ENCODE results near the gene XRN1. TPM values are rescaled to one million over a fixed set of nuclear protein-coding genes. Genes with fewer than 3 reads are reported as not detected.
A peak's percentile ranks its signal among the peaks of the same experiment; 100 is the strongest.

The XRN1 gene, protein sequence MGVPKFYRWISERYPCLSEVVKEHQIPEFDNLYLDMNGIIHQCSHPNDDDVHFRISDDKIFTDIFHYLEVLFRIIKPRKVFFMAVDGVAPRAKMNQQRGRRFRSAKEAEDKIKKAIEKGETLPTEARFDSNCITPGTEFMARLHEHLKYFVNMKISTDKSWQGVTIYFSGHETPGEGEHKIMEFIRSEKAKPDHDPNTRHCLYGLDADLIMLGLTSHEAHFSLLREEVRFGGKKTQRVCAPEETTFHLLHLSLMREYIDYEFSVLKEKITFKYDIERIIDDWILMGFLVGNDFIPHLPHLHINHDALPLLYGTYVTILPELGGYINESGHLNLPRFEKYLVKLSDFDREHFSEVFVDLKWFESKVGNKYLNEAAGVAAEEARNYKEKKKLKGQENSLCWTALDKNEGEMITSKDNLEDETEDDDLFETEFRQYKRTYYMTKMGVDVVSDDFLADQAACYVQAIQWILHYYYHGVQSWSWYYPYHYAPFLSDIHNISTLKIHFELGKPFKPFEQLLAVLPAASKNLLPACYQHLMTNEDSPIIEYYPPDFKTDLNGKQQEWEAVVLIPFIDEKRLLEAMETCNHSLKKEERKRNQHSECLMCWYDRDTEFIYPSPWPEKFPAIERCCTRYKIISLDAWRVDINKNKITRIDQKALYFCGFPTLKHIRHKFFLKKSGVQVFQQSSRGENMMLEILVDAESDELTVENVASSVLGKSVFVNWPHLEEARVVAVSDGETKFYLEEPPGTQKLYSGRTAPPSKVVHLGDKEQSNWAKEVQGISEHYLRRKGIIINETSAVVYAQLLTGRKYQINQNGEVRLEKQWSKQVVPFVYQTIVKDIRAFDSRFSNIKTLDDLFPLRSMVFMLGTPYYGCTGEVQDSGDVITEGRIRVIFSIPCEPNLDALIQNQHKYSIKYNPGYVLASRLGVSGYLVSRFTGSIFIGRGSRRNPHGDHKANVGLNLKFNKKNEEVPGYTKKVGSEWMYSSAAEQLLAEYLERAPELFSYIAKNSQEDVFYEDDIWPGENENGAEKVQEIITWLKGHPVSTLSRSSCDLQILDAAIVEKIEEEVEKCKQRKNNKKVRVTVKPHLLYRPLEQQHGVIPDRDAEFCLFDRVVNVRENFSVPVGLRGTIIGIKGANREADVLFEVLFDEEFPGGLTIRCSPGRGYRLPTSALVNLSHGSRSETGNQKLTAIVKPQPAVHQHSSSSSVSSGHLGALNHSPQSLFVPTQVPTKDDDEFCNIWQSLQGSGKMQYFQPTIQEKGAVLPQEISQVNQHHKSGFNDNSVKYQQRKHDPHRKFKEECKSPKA (N-terminal part only)
- total RNA-seq (2013; cell fraction: nucleolus; rRNA removed) = 244 and 260 TPM in 2 replicates
- 19.3 and 35.9 TPM in 2 replicates for total RNA-seq (2014; rRNA removed)
- 26.9 and 28.6 TPM in 2 replicates for total RNA-seq (2014; rRNA removed; fragmentation: Illumina TruSeq; extraction: Trizol)
- total RNA-seq (2021) = 16.2 and 19.3 TPM in 2 replicates
- 4.8 TPM for polyA plus RNA-seq (2011; ENCODE audit: low read depth)
- 38.8 and 43.8 TPM in 2 replicates for polyA plus RNA-seq (2011; rRNA removed)
- 7.4 and 15.9 TPM in 2 replicates for polyA plus RNA-seq (2011; cell fraction: cytosol; rRNA removed)
- polyA plus RNA-seq (2011; cell fraction: nucleus; rRNA removed) = 29.3 and 41.0 TPM in 2 replicates
- 11.1 and 12.4 TPM in 2 replicates for polyA plus RNA-seq (2012)
- polyA plus RNA-seq (2014; fragmentation: Illumina TruSeq; extraction: Trizol) = 16.8 and 28.8 TPM in 2 replicates
- 1 to 10 TPM; 1.7 to 7.5 TPM for polyA plus RNA-seq (2014; fragmentation: Nextera tagmentation; extraction: Ambion mirVana)
- 6.7 and 14.2 TPM in 2 replicates for polyA plus RNA-seq (2014; rRNA removed)
- 10 to 100 TPM; 10.6 to 12.4 TPM for polyA plus RNA-seq (2016; fragmentation: Nextera tagmentation; extraction: Ambion mirVana)
- polyA minus RNA-seq (2011; rRNA and poly(A)+ RNA removed) = 56.4 and 57.3 TPM in 2 replicates
- 26.8 and 42.2 TPM in 2 replicates for polyA minus RNA-seq (2011; cell fraction: cytosol; rRNA and poly(A)+ RNA removed)
- polyA minus RNA-seq (2011; cell fraction: nucleus; rRNA and poly(A)+ RNA removed) = 69.3 and 104 TPM in 2 replicates
- percentile 91 among the genes with signal in this experiment for Bru-seq, nascent RNA
- BruChase-seq, experiment 1, labeled RNA remaining after a 6-hour chase = percentile 90 among the genes with signal in this experiment
- BruChase-seq, experiment 2, labeled RNA remaining after a 2-hour chase = percentile 91 among the genes with signal in this experiment
- long read RNA-seq, experiment 1, partial matches to known transcripts = 2 of 4 reads
- long read RNA-seq, experiment 1, other reads (novel, unspliced or antisense) = 2 of 4 reads
- long read RNA-seq, experiment 2, partial matches to known transcripts = 88 of 113 reads
- long read RNA-seq, experiment 2, other reads (novel, unspliced or antisense) = 20 of 113 reads

DNA sequence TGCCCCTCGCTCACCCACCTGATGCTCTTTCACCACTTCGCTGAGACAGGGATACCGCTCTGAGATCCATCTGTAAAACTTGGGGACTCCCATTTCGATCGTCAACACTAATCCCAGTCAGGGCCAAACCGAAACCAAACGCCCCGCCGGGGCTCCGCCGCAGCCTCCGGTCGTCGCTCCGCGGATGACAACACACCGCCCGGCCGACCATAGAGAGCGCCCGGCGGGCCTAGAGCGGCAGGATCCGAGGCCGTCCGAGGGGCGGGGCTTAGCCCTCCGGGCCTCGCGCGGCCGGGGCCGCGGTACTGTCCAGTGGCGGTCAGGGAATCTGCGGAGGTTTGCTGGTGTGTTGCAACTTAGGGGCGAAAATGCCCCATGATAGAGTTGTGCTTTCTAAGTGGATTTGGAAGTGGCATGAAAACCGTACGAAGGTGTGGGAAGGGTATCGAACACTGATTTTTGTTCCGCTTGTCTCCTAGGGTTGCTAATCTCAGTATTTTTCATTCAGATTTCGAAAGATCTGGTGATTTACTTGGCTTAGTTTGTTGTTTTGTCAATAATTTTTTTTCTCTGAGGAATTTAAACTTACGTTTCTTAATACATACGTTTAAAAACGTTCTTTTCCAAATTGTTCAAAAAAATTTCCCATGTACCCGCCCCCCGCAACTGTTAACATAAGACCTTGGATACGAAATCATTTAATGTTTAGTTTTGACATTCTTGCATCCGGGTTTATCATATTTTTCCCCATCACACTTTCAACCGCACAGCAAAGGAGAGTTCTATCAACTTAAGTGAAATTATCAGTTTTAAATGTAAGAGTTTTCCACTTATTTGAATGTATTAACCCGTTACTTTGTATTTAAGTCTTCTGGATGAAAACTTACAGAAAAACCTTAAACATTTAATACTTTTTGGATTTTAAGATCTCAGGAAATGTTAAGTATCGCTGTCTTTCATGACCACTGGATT, at the start of gene XRN1:
Gene XRN1, minus strand, starts transcription at position 186 of the 972 bp plus-strand sequence. Its CDS starts 93 bp downstream, at position 93.
- H3K79me2 ChIP-seq (ENCODE audit: control insufficient read depth, insufficient read depth, low read length) = peaks cover 47% of the 10 kb centered on the region
- peak; percentile 65 for FAIRE-seq
- ChIA-PET POLR2A (interaction anchor here (2.8 kb wide), 1 partner anchor 15 kb away, joined by 11 read pairs; no protein-coding TSS in a partner anchor), RAD21 (ENCODE audit: unreplicated experiment) (interaction anchor here (1.1 kb wide), 1 partner anchor 18 kb away, joined by 3 read pairs; no protein-coding TSS in a partner anchor), CTCF (no interaction called here), SMC1A (ENCODE audit: uncharacterized antibody, unreplicated experiment) (interaction anchor here (1.2 to 2.5 kb wide), 3 partner anchors 21 to 129 kb away, joined by 3 to 6 read pairs (median 3); no protein-coding TSS in a partner anchor)
- in situ Hi-C loops (cut with MboI) = no loop called here
- WGBS (ENCODE audit: insufficient coverage, insufficient replicate concordance, low lambda C conversion rate, missing lambda C conversion rate) = 7% methylated on average over 52 of the region's 52 CpGs
- peak within 1 kb of the TSS; percentile 76 for H3K4me2 ChIP-seq (ENCODE audit: control insufficient read depth, insufficient read depth)
- intact Hi-C loops (cut with micrococcal nuclease; ENCODE audit: unreplicated experiment) = loop anchor here (2.0 to 5.0 kb wide), 3 partner anchors 15 to 554 kb away; partner anchors contain the start of genes ATR and U2SURP
- H2AFZ ChIP-seq (ENCODE audit: control insufficient read depth, low read depth, low read length) = peak within 1 kb of the TSS; percentile 87
- H3K9ac ChIP-seq (ENCODE audit: control insufficient read depth, insufficient read depth, low read length) = peak within 1 kb of the TSS; percentile 98
- peak within 1 kb of the TSS; percentile 97 for H3K27ac ChIP-seq (ENCODE audit: control insufficient read depth, insufficient read depth)
- H3K4me3 ChIP-seq = peak within 1 kb of the TSS; percentile 87
- H3K4me1 ChIP-seq (ENCODE audit: control insufficient read depth, insufficient read depth, low read length) = no peaks in the 10 kb centered on the region
- H3K36me3 ChIP-seq (ENCODE audit: control insufficient read depth in 2 of 2, insufficient read depth in 2 of 2, low read length in 1 of 2) = peaks cover 1 to 4% of the 10 kb centered on the region in 2 experiments; a peak in 1 of 4 replicates
- no peaks in the 10 kb centered on the region for H3K27me3 ChIP-seq (replicated peaks in 1 of 2; ENCODE audit: control insufficient read depth in 2 of 2, insufficient read depth in 2 of 2, low read length in 1 of 2)
- TSS peak; percentile 92 for BruUV-seq (replicated peaks)
- H3K9me3 ChIP-seq (replicated peaks; ENCODE audit: control insufficient read depth, insufficient read depth, low read length) = no peaks in the 10 kb centered on the region; the same call in 2 of the 3 replicates
- ATAC-seq = peak; percentile 94
- peak; percentile 57 for DNase-seq (ENCODE audit: low read depth, low spot score)
- no peaks in the 10 kb centered on the region for H4K20me1 ChIP-seq (ENCODE audit: control insufficient read depth, insufficient read depth)
- TF ChIP-seq, protein P1, sequence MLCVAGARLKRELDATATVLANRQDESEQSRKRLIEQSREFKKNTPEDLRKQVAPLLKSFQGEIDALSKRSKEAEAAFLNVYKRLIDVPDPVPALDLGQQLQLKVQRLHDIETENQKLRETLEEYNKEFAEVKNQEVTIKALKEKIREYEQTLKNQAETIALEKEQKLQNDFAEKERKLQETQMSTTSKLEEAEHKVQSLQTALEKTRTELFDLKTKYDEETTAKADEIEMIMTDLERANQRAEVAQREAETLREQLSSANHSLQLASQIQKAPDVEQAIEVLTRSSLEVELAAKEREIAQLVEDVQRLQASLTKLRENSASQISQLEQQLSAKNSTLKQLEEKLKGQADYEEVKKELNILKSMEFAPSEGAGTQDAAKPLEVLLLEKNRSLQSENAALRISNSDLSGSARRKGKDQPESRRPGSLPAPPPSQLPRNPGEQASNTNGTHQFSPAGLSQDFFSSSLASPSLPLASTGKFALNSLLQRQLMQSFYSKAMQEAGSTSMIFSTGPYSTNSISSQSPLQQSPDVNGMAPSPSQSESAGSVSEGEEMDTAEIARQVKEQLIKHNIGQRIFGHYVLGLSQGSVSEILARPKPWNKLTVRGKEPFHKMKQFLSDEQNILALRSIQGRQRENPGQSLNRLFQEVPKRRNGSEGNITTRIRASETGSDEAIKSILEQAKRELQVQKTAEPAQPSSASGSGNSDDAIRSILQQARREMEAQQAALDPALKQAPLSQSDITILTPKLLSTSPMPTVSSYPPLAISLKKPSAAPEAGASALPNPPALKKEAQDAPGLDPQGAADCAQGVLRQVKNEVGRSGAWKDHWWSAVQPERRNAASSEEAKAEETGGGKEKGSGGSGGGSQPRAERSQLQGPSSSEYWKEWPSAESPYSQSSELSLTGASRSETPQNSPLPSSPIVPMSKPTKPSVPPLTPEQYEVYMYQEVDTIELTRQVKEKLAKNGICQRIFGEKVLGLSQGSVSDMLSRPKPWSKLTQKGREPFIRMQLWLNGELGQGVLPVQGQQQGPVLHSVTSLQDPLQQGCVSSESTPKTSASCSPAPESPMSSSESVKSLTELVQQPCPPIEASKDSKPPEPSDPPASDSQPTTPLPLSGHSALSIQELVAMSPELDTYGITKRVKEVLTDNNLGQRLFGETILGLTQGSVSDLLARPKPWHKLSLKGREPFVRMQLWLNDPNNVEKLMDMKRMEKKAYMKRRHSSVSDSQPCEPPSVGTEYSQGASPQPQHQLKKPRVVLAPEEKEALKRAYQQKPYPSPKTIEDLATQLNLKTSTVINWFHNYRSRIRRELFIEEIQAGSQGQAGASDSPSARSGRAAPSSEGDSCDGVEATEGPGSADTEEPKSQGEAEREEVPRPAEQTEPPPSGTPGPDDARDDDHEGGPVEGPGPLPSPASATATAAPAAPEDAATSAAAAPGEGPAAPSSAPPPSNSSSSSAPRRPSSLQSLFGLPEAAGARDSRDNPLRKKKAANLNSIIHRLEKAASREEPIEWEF (IDR thresholded peaks at IDR 0.05; ENCODE audit: insufficient replicate concordance, low read depth, low read length) = no peak
